Esophagus (tissue), 2 donors: ENCODE measurements around the gene CKB. TPM values are rescaled to one million over a fixed set of nuclear protein-coding genes. Genes with fewer than 3 reads are reported as not detected.

Experiments
- H3K27ac ChIP-seq, 2 donors: one replicate each; pipeline ENCODE4 v1.5.1; 2013; ENCODE audit warnings: low read depth in 2 of 2, mild to moderate bottlenecking in 2 of 2, inconsistent platforms in 1 of 2, low read length in 1 of 2, moderate library complexity in 1 of 2
- H3K27me3 ChIP-seq, 2 donors: one replicate each; pipeline ENCODE4 v1.6.1; 2013; ENCODE audit warnings: low read length in 2 of 2, control low read depth in 1 of 2, mild to moderate bottlenecking in 1 of 2; ENCODE audit not compliant: insufficient read depth in 2 of 2, control insufficient read depth in 1 of 2
- H3K36me3 ChIP-seq, 2 donors: one replicate each; pipeline ENCODE4 v1.6.1; 2013; ENCODE audit warnings: low read length in 1 of 2; ENCODE audit not compliant: control insufficient read depth in 2 of 2, insufficient read depth in 2 of 2
- H3K4me1 ChIP-seq, 2 donors: one replicate each; pipeline ENCODE4 v1.6.1; 2013; ENCODE audit warnings: low read length in 1 of 2; ENCODE audit not compliant: control insufficient read depth in 2 of 2, insufficient read depth in 2 of 2
- H3K4me3 ChIP-seq, 2 donors: one replicate each; pipeline ENCODE4 v1.5.1; 2013; ENCODE audit warnings: low read length in 2 of 2, mild to moderate bottlenecking in 2 of 2, low read depth in 1 of 2, moderate library complexity in 1 of 2
- H3K9me3 ChIP-seq, 2 donors: one replicate each; pipeline ENCODE4 v1.6.1; 2013; ENCODE audit warnings: mild to moderate bottlenecking in 2 of 2, low read depth in 1 of 2, low read length in 1 of 2, moderate library complexity in 1 of 2; ENCODE audit not compliant: control insufficient read depth in 2 of 2, insufficient read depth in 1 of 2
- WGBS, 2 donors: extraction: QIAGEN DNeasy Blood & Tissue Kit; methylation state at CpG; one replicate each; pipeline ENCODE4 v1.1.7; 2013; 5-methylcytosine and 5-hydroxymethylcytosine counted together
- polyA plus RNA-seq, 2 donors: library from polyadenylated mRNA; stranded (reverse); fragments of 200-250 nt; gene quantifications; one replicate each; pipeline ENCODE4 v1.2.3, GENCODE V29; 2013
- donor health status: healthy with polysubstance abuse.
- donor health status: Bipolar disorder and iron deficiency.

The CKB gene
- polyA plus RNA-seq, 2 donors: 117 to 134 TPM

DNA sequence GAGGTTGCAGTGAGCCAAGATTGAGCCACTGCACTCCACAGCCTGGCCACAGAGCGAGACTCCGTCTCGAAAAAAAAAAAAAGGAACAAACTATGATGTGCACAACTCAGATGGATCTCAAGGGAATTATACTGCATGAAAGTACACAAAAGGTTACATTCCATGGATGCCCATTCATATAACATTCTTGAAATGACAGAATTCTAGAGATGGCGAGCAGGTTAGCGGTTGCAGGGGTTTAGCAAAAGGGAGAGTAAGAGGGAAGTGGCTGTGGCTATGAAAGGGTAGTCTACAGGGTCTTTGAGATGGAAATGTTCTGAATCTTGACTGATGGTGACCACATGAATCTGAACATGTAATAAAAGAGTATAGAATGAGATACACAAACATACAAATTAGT is 49.7 kb downstream of the CKB start:
- Histone ChIP-seq H3K9me3 (no peaks in the 10 kb centered on the region), H3K27ac (no peak overlapping the region), H3K4me3 (no peak overlapping the region), H3K4me1 (no peaks in the 10 kb centered on the region), H3K27me3 (no peaks in the 10 kb centered on the region), H3K36me3 (peaks cover 14 to 17% of the 10 kb centered on the region in 2 donors)
- WGBS, 2 donors: 89 to 90% methylated on average over 5 of the region's 5 CpGs

Other genes starting within 250 kb of the CKB start
- gene EIF5, start 188.6 kb downstream of the CKB start, polyA plus RNA-seq: 100 to 1,000 TPM in 1 of 2 donors, 10 to 100 TPM in 1; 62.6 to 125 TPM
- 10 to 100 TPM; 45.5 to 65.4 TPM for gene MARK3, start 137.4 kb downstream of the CKB start, polyA plus RNA-seq
- 10 to 100 TPM; 11.0 to 11.5 TPM for gene TRMT61A, start 6.4 kb upstream of the CKB start, polyA plus RNA-seq
- 10 to 100 TPM in 1 of 2 donors, 1 to 10 TPM in 1; 7.1 to 12.7 TPM for gene BAG5, start 39.8 kb upstream of the CKB start, polyA plus RNA-seq
- 10 to 100 TPM; 35.1 to 39.3 TPM for gene COA8, start 40.1 kb upstream of the CKB start, polyA plus RNA-seq
- gene KLC1, start 106.4 kb upstream of the CKB start, polyA plus RNA-seq: 100 to 1,000 TPM in 1 of 2 donors, 10 to 100 TPM in 1; 69.8 to 102 TPM
- gene XRCC3, start 192.6 kb upstream of the CKB start, polyA plus RNA-seq: 10 to 100 TPM in 1 of 2 donors, 1 to 10 TPM in 1; 7.7 to 17.6 TPM
- 10 to 100 TPM; 56.5 to 73.5 TPM for gene ZFYVE21, start 193.0 kb upstream of the CKB start, polyA plus RNA-seq